K562 (cell line): ENCODE results near the gene HOXB3. TPM values are rescaled to one million over a fixed set of nuclear protein-coding genes. Genes with fewer than 3 reads are reported as not detected.

Experiments
- ARID1B ChIP-seq: fragments of 450-650 bp; IDR thresholded peaks from 2 replicates; pipeline ENCODE4 v1.6.1; 2016; ENCODE audit warnings: antibody characterized with exemption, mild to moderate bottlenecking, inconsistent platforms
- ARID4B ChIP-seq: sonication (generic); formaldehyde crosslinking; IDR thresholded peaks from 2 replicates; pipeline ENCODE4 v1.8.0; 2022; ENCODE audit warnings: mild to moderate bottlenecking, missing genetic modification reagents
- ARNT ChIP-seq, 2 experiments: fragments of 450-650 bp; IDR thresholded peaks; 2 replicates each; pipeline ENCODE4 v1.6.1; 2016; ENCODE audit warnings: mild to moderate bottlenecking in 1 of 2
- BRD9 ChIP-seq: fragments of 450-650 bp; IDR thresholded peaks from 2 replicates; pipeline ENCODE4 v1.6.1; 2018; ENCODE audit warnings: low read depth; ENCODE audit not compliant: partially characterized antibody
- CEBPG ChIP-seq, 3 experiments: fragments of 200-800 bp in 1 of 3; sonication (Bioruptor generic) in 1 of 3; sonication (generic) in 1 of 3; formaldehyde crosslinking in 1 of 3; IDR thresholded peaks in 2 of 3; conservative IDR thresholded peaks in 1 of 3; 2 replicates each; pipeline versions ENCODE4 v1.6.1 to v1.8.0; 2016 to 2022; ENCODE audit warnings: missing compliant biosample characterization in 2 of 3, missing genetic modification characterization in 2 of 3, mild to moderate bottlenecking in 1 of 3, missing genetic modification reagents in 1 of 3
- E2F5 ChIP-seq: sonication (generic); formaldehyde crosslinking; IDR thresholded peaks from 2 replicates; pipeline ENCODE4 v1.8.0; 2022; ENCODE audit warnings: mild to moderate bottlenecking, missing genetic modification reagents
- FOXM1 ChIP-seq, 2 experiments: fragments of 450-650 bp in 1 of 2; sonication (generic) in 1 of 2; formaldehyde crosslinking in 1 of 2; IDR thresholded peaks; 2 replicates each; pipeline versions ENCODE4 v1.6.1 to v1.9.0; 2017 to 2022; ENCODE audit warnings: low read depth in 2 of 2, mild to moderate bottlenecking in 2 of 2, missing genetic modification reagents in 1 of 2, moderate library complexity in 1 of 2
- HOMEZ ChIP-seq: fragments of 250-450 bp; sonication (Bioruptor Pico); IDR thresholded peaks from 2 replicates; pipeline ENCODE4 v1.4.0; 2020; ENCODE audit warnings: mild to moderate bottlenecking, moderate library complexity
- MAZ ChIP-seq, 2 experiments: fragments of 450-650 bp in 1 of 2; sonication (generic) in 1 of 2; formaldehyde crosslinking; IDR thresholded peaks in 1 of 2; conservative IDR thresholded peaks in 1 of 2; 2 replicates each; pipeline versions ENCODE4 v1.4.0 to v1.5.0; 2020; ENCODE audit warnings: mild to moderate bottlenecking in 1 of 2, missing genetic modification reagents in 1 of 2
- MEF2D ChIP-seq: conservative IDR thresholded peaks from 2 replicates; pipeline ENCODE4 v1.6.1; 2016; ENCODE audit warnings: low read depth, missing genetic modification characterization, missing compliant biosample characterization
- MYC ChIP-seq, 2 experiments: fragments of 250-450 bp in 1 of 2; sonication (Bioruptor Pico) in 1 of 2; IDR thresholded peaks; 2 replicates each; pipeline versions ENCODE4 v1.5.1 to v1.6.1; 2012 to 2021; ENCODE audit warnings: low read depth in 2 of 2, borderline replicate concordance in 1 of 2, improper control_type of control experiment in 1 of 2, low read length in 1 of 2, mild to moderate bottlenecking in 1 of 2, moderate library complexity in 1 of 2
- NBN ChIP-seq: fragments of 450-650 bp; IDR thresholded peaks from 2 replicates; pipeline ENCODE4 v1.6.1; 2016; ENCODE audit warnings: low read depth, mild to moderate bottlenecking
- NCOR1 ChIP-seq: fragments of 450-650 bp; IDR thresholded peaks from 2 replicates; pipeline ENCODE4 v1.6.1; 2016; ENCODE audit warnings: mild to moderate bottlenecking, moderate library complexity
- NFATC3 ChIP-seq: fragments of 450-650 bp; IDR thresholded peaks from 2 replicates; pipeline ENCODE4 v1.6.1; 2017; ENCODE audit warnings: mild to moderate bottlenecking
- NUFIP1 ChIP-seq: fragments of 450-650 bp; IDR thresholded peaks from 2 replicates; pipeline ENCODE4 v1.6.1; 2018; ENCODE audit not compliant: partially characterized antibody
- PHF21A ChIP-seq: fragments of 450-650 bp; IDR thresholded peaks from 2 replicates; pipeline ENCODE4 v1.6.1; 2017; ENCODE audit warnings: low read depth, borderline replicate concordance
- RAD51 ChIP-seq: fragments of 450-650 bp; IDR thresholded peaks from 2 replicates; pipeline ENCODE4 v1.7.1; 2016; ENCODE audit warnings: low read depth, mild to moderate bottlenecking, borderline replicate concordance
- SMARCC2 ChIP-seq: fragments of 450-650 bp; IDR thresholded peaks from 2 replicates; pipeline ENCODE4 v1.6.1; 2017; ENCODE audit warnings: antibody characterized with exemption, moderate library complexity, mild to moderate bottlenecking, low read depth
- SMC3 ChIP-seq: conservative IDR thresholded peaks from 2 replicates; pipeline ENCODE4 v1.6.1; 2011; ENCODE audit warnings: low read depth, low read length, improper control_type of control experiment; ENCODE audit not compliant: insufficient read depth
- TAL1 ChIP-seq: fragments of 450-650 bp; IDR thresholded peaks from 2 replicates; pipeline ENCODE4 v1.6.1; 2016; ENCODE audit warnings: mild to moderate bottlenecking
- polyA plus RNA-seq, 8 experiments: library from polyadenylated mRNA; depleted of rRNA in 4 of 8; stranded (reverse) in 5 of 8; unstranded in 3 of 8; fragments of >200 nt; fragmentation: Nextera tagmentation in 2 of 8; fragmentation: Illumina TruSeq in 1 of 8; extraction: Ambion mirVana in 2 of 8; extraction: Trizol in 1 of 8; gene quantifications; 2 replicates each; pipeline versions ENCODE4 v1.2.1 to v1.2.3, GENCODE V29; 2011 to 2014; ENCODE audit warnings: inconsistent platforms in 1 of 8, missing spikeins in 1 of 8
- total RNA-seq, 7 experiments: library from RNA; depleted of rRNA in 6 of 7; stranded (reverse); fragments of >200 nt in 6 of 7; fragmentation: Illumina TruSeq in 2 of 7; extraction: Trizol in 2 of 7; gene quantifications; 2 replicates each; pipeline versions ENCODE4 v1.2.1 to v1.2.3, GENCODE V29; 2011 to 2021; ENCODE audit warnings: low replicate concordance in 1 of 7

HOXB3 gene
- total and polyA plus RNA-seq, 9 of the 15 experiments (the other 6 are each of a cell fraction or from before 2014, with no cell fraction given) = 2.4 to 41.3 (median 20.2) TPM

GRCh38 chr17:48623583-48623982 is 33.5 kb upstream of the HOXB3 start (continued):
- TF ChIP-seq FOXM1 (IDR thresholded peaks at IDR 0.05; ENCODE audit: low read depth) (0 out of 2 replicates have a peak, but pooled peaks have one; percentile 32), FOXM1 (CRISPR knock-in tag; IDR thresholded peaks at IDR 0.05; ENCODE audit: low read depth) (no peak), TAL1 (peak; percentile 77), NCOR1 (peak; percentile 35; the same call in 1 of the 2 replicates), SMARCC2 (0 out of 2 replicates have a peak, but pooled peaks have one; percentile 16), ARNT (IDR thresholded peaks at IDR 0.05) (0 out of 4 replicates have a peak, but pooled peaks of 1 of the 2 experiments have one; percentile 36), NFATC3 (no peak), RAD51 (no peak), PHF21A (no peak), SMC3 (no peak), HOMEZ (CRISPR knock-in tag) (no peak), ARID1B (peak; percentile 76), MAZ (CRISPR knock-in tag; conservative IDR thresholded peaks at IDR 0.05 in 1 of 2, IDR thresholded peaks at IDR 0.05 in 1 of 2) (peak in 1 of 2 experiments; percentile 48; a peak in 2 of 4 replicates), BRD9 (no peak), NUFIP1 (no peak), NBN (0 out of 2 replicates have a peak, but pooled peaks have one; percentile 57), MYC (IDR thresholded peaks at IDR 0.05; ENCODE audit: low read depth, low read length) (0 out of 2 replicates have a peak, but pooled peaks have one; percentile 45), MYC (CRISPR knock-in tag; IDR thresholded peaks at IDR 0.05; ENCODE audit: borderline replicate concordance, low read depth) (no peak), CEBPG (CRISPR knock-in tag; IDR thresholded peaks at IDR 0.05) (peak; percentile 96), CEBPG (tag; conservative IDR thresholded peaks at IDR 0.05 in 1 of 2, IDR thresholded peaks at IDR 0.05 in 1 of 2) (peak in 1 of 2 experiments; percentile 46; a peak in 2 of 4 replicates), E2F5 (no peak), MEF2D (tag) (no peak), ARID4B (CRISPR knock-in tag) (0 out of 2 replicates have a peak, but pooled peaks have one; percentile 47)
